SK-N-MC (cell line): ENCODE data around the gene CDCA4.

Experiments
- EZH2 ChIP-seq: fragments of 200-600 bp; sonication (generic); IDR thresholded peaks from one replicate; pipeline ENCODE4 v1.6.1; 2017; ENCODE audit warnings: antibody characterized with exemption
- FOXP2 ChIP-seq: optimal IDR thresholded peaks from 2 replicates; pipeline ENCODE3; 2011; ENCODE audit warnings: mild to moderate bottlenecking, moderate library complexity; ENCODE audit not compliant: insufficient read depth; ENCODE audit errors: extremely low read length, control extremely low read depth
- POLR2AphosphoS5 ChIP-seq: IDR thresholded peaks from 2 replicates; pipeline ENCODE4 v1.6.1; 2012; ENCODE audit warnings: mild to moderate bottlenecking, low read depth, low read length, borderline replicate concordance

GRCh38 chr14:104993306-104993705 is 27.6 kb downstream of the CDCA4 start:
- TF ChIP-seq EZH2 (no peak), POLR2AphosphoS5 (no peak), FOXP2 (no peak)
